GM21737 (cell line): ENCODE results near the gene CD22.

Experiments used
- ATAC-seq: cut with Tn5 transposase; IDR thresholded peaks from one replicate; pipeline ENCODE4 v1.9.1; 2021; ENCODE audit warnings: mild to moderate bottlenecking, moderate library complexity; ENCODE audit not compliant: unreplicated experiment

CD22 gene

DNA sequence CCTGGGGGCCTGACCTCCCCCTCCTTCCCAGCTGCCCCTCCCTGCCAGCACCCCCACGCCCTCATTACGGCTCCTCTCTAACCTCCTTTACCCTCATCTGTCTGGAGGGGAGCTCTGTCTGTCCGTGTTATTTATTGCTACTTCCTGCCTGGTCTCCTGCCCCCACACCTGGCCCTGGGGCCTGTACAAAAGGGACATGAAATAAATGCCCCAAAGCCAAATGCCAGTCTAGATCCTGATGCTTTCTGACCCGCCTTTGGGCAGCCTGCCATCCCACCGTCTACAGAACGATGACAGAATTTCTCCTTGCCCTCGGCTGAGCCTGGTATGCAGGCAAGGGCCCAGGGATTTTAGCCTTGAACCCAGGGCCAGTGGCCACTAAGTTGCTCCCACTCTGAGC, 15.4 kb upstream of the CD22 start:
- no peak for ATAC-seq

DNA sequence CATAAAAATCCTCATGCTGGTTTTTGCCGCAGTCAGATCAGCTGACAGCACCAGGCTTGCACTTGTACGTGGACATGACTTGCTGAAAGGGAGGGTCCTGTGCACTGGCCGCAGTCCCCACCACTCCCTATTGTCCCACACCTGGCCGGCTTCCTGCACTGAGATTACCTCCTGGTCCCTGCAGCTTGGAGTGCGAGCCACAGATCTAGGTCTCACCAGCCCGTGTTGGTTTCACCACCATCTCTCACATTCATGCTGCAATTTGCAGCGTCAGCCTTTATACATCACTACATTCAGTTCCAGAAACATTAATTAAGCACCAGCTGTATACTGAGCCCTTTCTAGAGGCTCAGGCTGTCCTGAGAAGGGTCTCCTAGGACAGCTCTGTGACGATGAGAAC, 15.0 kb upstream of the CD22 start:
- no peak for ATAC-seq

DNA sequence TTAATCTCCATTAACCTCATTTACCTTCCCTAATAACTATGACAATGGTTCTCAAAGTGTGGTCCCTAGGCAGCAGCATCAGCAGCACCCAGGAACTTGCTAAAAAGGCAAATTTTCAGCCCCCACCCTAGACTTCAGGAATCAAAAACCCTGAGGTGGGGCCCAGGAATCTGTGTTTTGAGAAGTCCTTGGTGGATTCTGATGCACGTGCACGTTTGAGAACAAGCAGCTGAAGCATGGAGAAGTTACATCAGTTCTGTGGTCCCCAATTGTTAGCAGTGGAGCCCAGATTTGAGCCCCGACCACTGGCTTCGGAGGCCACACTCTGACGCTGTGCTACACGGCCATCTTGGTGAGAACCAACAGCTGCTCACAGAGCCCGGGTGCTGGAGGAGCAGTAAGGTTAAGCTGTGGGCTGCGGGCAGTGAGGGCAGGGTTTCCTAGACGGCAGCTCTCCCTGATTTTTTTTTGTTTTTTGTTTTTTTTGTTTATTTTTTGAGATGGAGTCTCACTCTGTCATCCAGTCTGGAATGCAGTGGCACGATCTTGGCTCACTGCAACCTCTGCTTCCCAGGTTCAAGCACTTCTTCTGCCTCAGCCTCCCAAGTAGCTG, 14.0 kb upstream of the CD22 start:
- no peak for ATAC-seq

DNA sequence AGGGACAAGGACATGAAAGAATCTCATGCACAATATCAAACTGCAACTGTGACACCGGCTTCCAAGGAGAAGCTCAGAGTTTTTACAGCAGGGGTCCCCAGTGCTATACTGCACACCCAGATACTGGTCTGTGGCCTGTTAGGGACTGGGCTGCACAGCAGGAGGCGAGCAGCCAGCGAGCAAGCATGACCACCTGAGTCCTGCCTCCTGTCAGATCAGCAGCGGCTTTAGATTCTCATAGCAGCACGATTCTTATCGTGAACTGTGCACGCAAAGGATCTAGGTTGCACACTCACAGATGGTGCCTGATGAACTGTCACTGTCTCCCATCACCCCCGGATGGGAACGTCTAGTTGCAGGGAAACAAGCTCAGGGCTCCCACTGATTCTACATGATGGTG, 13.1 kb upstream of the CD22 start:
- ATAC-seq: no peak

DNA sequence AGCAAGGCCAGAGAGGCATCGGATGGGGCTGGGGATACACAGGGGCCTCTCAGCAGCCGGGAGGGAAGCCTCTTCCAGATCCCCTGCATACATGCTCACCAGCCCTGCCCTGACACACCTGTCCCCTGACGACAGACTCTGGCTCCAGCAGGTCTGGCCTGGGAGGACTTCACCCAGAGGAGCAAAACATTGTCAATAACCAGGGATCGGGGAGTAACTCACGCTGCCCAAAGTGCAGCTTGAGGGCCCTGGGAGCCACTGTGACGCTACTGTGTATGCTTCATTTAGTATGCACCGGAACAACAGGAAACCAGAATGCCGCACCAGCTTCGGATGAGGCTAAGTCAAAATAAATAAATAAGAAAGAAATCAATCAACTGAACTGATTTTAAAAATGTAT, 12.4 kb upstream of the CD22 start:
- no peak for ATAC-seq

DNA sequence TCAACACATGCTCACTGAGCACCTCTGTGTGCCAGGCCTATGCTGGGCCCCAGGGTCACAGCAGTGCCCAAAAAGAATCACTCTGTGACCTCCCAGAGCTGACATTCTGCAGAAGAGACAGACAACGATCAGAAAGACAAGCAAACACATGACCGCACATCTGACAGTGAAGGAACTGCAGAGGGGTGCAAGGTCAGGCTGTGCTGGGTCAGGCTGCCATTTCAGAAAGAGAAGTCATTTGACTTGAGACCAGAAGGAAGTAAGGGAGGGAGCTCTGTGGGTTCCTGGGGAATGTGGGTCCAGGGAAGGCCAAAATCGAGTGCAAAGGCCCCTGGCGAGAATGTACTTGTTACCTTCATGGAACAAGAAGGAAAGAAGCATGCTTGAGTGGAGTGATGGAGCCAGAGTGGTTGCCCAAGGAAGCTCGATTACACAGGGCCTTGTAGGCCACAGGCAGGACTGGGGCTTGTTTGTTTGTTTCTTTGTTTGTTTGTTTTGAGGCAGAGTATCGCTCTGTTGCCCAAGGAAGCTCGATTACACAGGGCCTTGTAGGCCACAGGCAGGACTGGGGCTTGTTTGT, 11.4 kb upstream of the CD22 start:
- no peak for ATAC-seq

DNA sequence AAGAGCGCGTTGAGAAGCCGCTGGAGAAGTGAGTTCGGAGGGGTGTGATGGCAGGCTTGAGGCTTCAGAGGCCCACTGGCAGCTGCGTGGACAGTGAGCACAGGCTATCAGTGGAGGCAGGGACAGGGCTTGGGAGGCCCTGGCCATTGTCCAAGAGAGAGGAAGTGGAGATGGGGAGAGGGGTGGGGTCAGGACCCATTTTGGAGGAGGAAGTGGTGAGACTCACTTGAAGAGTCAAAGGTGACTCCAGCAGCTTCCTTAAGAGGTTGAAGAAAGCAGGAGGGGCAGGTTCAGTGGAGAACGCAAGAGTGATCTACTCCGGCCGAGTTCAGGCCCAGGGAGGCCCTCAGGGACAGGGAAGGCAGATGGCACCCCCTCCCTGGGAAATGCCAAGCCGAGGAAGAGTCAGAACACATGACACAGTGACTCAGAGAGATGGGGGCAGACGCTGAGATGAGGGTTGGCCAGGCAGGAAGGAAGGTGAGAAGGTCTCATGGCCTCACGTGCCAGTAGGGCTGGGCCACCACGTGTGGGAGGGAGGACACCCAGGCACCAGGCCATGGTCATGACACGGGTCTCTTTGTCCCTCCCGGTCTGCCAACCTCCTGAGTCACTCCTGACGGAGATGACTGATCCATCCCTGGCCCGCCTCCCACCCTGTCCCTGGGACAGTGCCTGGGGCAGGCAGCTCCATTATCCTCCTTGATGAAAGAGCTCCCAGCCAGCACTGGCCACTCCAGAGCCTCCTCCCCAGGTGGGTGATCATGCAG, 10.1 kb upstream of the CD22 start:
- ATAC-seq: no peak

DNA sequence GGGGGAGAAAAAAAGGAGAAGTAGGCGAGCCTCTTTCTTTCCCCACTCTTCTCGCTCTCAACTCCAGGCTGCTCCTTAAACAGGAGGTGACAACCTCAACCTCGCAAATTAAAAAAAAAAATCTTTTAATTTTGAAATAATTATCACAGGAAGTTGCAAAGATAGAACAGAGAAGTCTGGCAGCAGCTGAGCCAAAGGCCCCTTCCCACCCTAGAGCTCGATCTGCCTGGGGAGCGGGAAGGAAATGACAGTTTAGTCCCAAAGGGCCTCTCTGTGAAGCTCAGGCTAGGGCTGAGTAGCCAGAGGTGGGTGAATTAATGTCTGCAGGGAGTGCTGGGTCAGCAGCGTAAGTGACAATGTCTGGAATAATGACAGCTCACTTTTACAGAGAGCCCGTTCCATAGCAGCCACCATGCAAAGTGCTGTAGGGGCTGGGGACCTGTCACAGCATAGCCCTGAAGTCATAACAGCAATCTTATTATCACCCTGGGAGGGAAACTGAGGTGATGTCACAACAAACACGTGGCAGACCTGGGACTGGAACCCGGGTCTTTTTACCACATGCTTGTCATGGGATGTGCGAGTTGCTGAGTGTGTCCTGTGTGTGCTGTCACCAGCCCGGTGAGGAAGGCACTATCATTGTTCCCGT, 8.8 kb upstream of the CD22 start:
- no peak for ATAC-seq

DNA sequence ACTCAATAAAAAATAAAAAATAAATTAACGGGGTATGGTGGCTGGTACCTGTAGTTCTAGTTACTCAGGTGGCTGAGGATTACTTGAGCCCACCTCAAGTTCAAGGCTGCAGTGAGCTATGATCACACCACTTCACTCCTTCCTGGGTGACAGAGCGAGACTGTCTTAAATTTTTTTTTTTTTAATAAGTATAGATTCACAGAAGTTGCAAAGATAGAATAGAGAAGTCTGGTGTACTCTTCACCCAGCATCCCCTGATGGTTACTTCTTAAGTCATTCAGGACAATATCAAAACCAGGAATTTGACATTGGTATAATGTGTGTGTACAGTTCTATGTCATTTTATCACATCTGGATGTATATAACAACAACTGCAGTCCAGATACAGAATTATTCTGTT, 7.7 kb upstream of the CD22 start:
- ATAC-seq: no peak

DNA sequence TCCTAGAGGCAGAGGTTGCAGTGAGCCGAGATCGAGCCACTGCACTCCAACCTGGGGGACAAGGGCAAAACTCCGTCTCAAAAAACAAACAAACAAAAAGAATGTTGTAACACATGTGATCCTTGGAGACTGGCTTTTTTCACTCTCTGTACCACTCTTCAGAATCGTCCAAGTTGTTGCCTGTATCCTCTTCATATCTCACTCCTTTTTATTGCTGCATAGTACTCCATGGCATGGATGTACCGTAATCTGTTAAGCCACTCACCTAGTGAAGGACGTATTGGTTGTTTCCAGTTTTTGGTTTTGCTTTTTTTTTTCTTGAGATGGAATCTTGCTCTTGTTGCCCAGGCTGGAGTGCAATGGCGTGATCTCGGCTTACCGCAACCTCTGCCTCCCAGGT, 7.0 kb upstream of the CD22 start:
- ATAC-seq: no peak

DNA sequence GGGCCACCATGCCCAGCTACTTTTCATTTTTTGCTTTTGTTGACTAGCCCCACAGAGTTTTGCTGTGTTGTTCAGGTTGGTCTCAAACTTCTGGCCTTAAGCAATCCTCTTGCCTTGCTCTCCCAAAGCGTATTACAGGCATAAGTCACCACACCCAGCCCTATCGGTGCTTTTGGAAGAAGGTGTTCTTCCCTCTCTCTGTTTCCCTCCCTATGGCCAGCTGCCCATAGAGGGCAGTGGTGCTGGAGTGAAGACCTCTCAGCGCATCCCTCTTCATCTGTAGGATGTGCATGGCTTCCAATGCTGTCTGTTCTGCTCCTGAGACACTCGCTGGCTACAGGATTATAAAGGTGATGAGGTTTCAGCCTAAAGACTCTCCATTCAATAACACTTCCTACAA, 1.3 kb upstream of the CD22 start:
- no peak for ATAC-seq

DNA sequence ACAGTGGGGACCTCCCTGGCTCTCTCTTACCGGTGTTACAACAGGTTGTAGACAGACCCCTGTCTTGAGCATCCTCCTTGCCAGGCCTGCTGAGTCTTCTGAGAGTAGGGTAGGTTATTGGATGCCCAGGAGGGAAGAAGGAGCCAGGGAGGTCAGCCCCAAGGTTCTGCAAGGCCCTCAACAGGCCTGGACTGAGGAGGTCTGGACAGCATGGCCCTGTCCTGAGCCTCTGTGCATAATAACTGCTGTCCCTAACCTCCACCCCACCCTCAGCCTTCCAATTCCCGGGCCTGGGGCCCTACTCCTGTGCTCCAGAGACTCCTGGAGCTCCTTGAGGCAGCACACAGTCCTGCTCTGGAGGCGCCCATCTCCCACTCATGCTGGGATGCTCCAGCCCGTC, 336 bp downstream of the CD22 start:
- peak; percentile 4 for ATAC-seq

DNA sequence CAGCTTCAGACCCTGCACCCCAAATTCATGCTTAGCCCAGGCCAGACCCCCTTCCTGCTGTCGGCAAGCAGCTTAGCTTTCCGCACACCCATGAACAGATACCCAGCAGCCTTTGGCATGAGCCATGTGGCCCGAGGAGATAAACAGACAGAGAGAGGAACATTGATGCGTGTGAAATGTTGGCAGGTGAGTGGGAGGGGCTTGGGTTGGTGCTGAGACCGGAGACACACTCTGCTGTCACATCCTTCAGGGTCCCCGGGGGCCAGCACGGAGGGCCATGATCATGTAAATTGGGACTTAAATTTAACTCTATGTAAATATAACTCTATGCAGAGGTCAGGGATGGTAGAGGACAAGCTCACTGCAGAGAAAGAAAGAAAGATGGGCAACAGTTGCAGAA, 1.5 kb downstream of the CD22 start:
- peak; percentile 46 for ATAC-seq

DNA sequence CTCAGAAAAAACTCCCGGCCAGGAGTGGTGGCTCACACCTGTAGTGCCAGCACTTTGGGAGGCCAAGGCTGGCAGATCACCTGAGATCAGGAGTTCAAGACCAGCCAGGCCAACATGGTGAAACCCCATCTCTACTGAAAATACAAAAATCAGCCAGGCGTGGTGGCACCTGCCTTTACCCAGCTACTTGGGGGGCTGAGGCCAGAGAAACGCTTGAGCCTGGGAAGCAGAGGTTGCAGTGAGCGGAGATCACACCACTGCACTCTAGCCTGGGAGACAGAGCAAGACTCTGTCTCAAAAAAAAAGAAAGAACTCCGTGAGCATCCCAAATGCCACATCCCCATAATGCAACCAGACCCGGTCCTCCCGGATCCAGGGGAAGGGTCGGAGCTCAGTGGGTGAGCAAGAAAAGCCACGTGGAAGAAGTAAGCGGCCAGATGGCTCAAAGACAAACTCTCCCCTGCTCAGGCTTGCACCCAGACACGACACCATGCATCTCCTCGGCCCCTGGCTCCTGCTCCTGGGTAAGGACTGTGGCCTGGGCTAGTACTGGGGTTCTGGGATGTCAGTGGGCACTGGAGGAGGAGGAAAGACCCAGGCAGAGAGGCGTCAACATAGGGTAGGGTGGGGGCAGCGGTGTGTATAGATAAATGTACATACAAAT, 2.7 kb downstream of the CD22 start:
- ATAC-seq: no peak

DNA sequence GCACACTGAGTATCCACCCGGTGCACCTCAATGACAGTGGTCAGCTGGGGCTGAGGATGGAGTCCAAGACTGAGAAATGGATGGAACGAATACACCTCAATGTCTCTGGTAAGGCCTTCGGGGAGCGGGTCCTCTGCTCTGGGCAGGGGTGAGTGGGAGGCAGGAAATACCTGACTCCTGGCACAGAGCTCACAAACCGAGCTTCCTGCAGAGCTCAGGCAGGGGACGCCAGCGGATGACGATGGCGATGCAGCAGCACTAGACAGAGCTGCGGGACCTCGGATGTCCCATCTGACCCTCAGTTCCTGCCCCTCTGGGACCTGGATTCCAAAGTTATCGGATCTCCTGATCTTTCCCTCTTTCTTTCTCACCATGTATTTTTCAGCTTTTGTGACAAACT, 3.8 kb downstream of the CD22 start:
- ATAC-seq: no peak

DNA sequence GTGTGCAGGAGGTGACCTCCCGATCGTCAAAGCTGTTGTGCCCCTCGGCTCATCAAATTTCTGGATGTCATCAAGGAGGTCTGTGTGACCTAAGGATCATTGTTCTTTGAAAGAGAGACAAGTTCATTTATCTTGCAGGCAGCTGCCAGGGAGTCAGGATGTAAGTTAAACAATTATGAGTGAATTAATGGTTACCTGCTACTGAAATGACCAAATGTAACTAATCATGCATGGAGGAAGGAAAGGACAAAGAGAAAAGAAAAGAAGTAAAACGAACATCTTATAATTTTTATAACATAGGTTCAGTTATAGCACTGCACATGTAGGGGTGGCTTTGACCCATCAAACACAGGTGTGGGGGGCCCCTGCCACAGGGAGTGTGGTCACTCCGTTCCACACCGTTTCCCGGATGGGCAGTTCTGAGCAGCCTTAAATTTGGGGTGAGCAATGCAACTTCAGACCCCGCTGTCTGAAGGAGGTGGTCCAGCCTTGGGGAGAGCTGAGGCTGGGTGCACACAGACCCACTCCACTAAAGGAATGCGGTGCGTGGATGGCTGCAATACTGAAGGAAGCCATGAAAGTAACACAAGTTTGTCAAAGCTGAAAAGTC, 5.3 kb downstream of the CD22 start:
- ATAC-seq: no peak

DNA sequence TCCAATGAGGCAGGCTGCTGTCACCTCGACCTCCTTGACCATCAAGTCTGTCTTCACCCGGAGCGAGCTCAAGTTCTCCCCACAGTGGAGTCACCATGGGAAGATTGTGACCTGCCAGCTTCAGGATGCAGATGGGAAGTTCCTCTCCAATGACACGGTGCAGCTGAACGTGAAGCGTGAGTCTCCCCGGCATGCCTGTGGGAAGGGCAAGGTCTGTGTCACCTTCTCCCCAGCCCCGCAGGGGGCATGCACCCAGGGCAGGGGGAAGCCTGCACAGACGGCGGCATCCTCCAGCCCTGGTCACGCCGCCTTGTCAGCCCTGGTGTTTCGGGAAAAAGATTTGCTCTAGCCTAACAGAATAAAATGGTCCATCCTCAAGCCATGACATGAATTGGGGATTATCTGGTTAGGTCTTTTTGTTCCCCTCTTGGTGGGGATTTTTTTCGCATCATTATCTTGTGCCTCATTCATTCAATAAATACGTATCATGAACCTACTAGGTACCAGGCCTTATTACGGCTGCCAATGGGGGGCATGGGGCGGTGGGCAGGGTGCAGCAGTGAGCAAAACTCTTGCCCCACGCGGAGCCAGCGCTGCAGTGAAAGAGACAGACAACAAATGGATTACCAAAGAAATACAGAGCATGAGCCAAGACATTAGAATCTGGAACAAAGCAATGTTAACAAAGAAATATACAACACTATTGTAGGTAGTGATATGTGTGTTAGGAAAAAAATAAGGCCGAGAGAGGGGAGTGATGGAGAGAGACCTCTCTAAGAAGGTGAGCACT, 7.4 kb downstream of the CD22 start:
- no peak for ATAC-seq

DNA sequence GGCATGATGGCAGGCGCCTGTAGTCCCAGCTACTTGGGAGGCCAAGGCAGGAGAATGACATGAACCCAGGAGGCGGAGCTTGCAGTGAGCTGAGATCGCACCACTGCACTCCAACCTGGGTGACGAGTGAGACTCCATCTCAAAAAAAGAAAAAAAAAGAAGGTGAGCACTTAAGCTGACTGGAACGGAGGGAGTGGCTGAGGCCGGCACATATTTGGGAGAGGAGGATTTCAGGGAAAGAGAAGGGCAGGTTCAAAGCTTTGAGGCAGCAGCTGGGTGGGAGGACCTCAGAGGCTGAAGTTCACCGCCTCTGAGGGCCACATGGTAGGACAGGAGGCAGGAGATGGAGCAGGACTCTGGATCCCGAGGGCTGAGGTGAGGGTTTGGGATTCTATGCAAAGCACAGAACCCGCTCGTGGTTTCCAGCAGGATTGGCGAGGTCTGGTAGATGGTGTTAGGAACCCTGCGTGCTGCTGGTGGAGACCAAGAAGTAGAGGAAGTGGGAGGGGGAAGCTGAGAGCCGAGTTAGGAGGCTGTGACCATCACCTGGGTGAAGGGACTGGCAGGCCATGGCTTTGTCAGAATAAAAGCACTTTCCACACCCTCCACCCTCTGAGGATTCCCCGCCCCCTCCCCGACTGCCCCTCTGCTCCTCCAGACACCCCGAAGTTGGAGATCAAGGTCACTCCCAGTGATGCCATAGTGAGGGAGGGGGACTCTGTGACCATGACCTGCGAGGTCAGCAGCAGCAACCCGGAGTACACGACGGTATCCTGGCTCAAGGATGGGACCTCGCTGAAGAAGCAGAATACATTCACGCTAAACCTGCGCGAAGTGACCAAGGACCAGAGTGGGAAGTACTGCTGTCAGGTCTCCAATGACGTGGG, 8.4 kb downstream of the CD22 start:
- ATAC-seq: no peak

DNA sequence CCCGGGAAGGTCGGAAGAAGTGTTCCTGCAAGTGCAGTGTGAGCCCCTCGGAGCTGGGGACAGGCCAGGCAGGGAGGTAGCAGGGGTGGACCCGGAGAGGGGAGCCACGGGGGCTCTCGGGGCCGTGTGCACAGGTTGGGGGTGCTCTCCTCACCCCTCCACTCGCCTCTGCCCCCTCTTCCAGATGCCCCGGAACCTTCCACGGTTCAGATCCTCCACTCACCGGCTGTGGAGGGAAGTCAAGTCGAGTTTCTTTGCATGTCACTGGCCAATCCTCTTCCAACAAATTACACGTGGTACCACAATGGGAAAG, 9.0 kb downstream of the CD22 start:
- no peak for ATAC-seq

DNA sequence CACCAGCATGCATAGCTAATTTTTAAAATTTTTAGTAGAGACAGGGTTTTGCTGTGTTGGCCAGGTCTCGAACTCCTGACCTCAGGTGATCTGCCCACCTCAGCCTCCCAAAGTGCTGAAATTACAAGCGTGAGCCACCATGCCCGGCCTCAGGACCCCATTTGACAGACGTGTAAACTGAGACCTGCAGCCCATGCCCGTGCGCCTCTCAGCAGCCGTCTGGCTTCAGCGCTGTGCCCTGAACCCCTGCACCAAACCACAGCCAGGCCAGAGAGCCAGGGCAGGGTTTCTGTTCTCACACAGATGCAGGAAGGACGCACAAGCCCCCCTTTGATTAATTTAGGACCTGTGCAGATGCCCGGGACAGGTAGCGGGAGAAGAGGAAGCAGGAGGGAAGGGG, 11.4 kb downstream of the CD22 start:
- no peak for ATAC-seq
